NCI-H526 (cell line): Measurements from ENCODE around the gene PVALEF.
A peak's percentile ranks its signal among the peaks of the same experiment; 100 is the strongest.
"Not testable (repeated sequence)": the region's sequence is repeated elsewhere in the genome, so short reads cannot be mapped to it uniquely, and the experiment has no call there.

Experiments used
- DNase-seq, 2 experiments: peaks; one replicate each; lab custom pipeline; 2025; lab: John Stamatoyannopoulos, UW

PVALEF gene

DNA sequence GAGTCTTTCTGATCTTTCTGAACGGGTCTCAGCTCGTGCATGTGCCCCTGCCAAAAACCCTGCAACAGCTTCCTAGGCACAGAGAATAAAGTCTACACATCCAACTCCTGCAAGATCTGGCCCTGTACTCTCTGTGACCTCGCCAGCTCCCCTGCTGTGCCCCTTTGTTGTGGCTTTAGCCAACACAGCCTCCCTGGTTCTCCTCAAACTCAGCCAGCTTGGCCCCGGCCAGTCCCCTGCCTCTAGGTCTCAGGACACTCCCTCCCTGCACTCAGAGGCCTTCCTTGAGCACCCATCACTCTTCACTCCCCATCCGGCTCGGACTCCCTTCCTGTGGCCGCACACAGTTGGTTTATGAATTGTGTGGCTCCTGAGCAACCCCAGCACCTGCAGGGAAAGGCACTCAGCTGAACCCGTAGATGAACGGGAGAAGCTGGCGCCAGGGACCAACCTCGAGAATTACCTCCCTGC lies 56.1 kb downstream of the PVALEF start:
- DNase-seq = no peak

- no peak for DNase-seq
Observed at GRCh38 chr17:81221842-81222619, 56.7 kb downstream of the PVALEF start.

GRCh38 chr17:81222620-81222905 lies 57.3 kb downstream of the PVALEF start:
- no peak for DNase-seq

GRCh38 chr17:81222906-81223761 lies 57.8 kb downstream of the PVALEF start, which contains the start of gene CEP131:
CEP131 (minus strand) TSS chr17:81222965; CDS start chr17:81220056, 2,909 bp downstream.
- peak; percentile 94 to 99 for DNase-seq

DNA sequence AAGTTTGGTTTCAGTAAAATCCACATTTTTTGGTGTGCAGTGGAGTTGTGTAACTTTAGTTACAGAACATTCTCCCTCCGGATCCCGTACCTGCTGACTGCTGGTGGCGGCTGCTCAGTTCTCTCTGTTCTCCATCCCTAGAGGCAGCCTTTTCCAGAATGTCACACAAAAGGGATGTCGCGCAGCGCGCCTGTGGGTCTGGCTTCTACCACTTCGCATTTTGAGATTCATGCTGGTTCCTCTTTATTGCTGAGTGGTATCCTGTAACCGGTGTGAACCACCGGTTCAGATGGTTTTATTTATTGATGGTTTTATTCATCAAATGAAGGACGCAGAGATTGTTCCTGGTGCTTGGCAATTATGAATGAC lies 58.4 kb downstream of the PVALEF start:
- DNase-seq = no peak

- not testable (repeated sequence) for DNase-seq
Observed at GRCh38 chr17:81227630-81228029, 62.3 kb downstream of the PVALEF start.

- DNase-seq = no peak
Observed at GRCh38 chr17:81228420-81228819, 63.1 kb downstream of the PVALEF start.

DNA sequence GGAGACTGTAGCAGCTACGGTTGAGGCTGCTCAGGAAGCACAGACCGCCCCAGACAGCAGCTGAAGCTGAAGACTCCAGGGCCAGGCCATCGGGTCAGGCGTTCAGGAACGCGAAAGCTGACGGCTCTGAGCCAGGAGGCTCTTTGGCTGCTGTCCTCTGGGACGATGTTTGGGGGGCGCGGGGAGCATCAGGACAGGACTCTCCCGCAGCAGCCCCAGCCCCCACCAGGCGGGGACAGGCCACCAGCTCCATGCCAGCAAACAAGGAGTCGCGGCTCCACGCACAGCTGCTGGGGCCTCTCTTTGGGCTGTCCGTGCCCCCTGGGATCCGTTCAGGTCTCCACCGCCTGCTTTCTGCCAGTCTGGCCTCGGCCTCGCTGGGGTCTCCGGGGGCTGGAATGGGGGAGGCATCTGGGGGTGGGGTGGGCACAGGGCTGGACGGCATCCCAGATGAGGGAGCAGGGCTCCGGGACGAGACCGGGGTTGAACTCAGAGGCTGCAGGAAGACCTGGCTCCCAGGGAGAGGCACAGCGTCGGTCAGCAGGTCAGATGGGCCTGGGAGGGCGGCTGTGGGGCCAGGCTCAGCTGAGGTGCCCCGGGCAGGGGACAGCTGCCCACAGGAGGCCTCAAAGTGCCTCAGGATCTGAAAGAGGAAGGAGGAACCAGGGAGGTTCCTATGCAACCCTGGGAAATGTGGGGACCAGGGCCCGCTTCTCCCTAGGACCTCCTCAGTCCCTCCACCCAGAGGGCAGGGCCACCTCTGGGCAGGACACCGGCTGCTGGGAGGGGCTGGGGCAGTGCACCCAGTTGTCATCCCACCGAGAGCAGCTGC lies 63.7 kb downstream of the PVALEF start:
- no peak for DNase-seq

DNA sequence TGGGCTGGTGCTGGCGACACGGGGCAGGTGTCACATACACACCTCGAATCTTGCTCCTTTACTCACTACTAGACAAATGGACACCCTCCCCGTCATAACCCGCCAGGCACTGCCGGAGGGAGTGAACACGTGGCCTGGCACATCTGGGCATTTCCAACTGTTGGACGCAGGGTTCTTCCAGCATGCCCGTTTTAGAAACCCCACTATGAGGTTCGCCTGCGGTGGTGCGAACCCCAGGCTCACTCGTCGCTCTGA lies 64.3 kb downstream of the PVALEF start:
- DNase-seq = no peak

- peak in 1 of 2 experiments; percentile 66 for DNase-seq
Observed at GRCh38 chr17:81230043-81230820, 64.9 kb downstream of the PVALEF start.

- no peak for DNase-seq
Observed at GRCh38 chr17:81231121-81231645, 65.9 kb downstream of the PVALEF start.

DNA sequence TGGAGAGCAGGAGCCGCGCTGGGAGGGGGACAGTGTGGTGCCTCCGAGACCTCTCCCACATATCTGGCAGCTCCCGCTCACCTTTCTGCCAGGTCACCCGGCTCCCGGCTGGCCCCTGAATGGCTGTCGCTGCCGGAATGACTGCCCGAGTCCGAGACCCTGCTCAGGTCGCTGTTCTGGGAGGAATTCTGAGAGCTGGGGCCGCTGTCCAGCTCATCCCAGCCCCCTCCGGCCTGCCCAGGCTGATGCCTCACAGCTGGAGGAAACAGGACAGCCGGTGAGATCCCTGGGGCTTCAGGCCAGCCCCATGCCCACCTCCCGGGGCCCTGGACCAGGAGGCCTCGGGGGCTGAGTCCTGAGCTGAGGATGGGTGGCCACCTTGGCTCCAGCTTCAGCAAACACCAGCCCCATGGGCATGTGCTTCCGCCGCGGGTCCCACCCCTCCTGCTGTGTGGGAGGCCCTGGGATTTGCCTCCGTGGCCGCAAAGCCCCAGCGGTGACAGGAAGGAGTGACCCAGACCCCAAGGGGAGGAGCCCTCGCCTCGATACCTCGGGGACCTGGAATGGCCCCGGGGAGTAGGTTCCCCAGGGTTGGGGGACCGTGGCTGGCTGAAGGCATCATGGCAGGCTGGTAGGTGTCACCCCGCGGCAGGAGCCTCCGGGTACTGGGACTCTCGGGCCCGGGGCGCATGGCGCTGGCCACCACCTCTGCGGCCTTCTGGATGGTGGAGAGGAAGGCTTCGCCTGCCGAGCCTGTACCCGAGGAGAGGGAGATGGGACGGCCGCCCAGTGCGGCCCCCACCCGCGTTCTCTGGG lies 66.7 kb downstream of the PVALEF start:
- DNase-seq = no peak
